GM21528 (cell line): ENCODE data around the gene HSPB6.
"Not testable (repeated sequence)": the region's sequence is repeated elsewhere in the genome, so short reads cannot be mapped to it uniquely, and the experiment has no call there.

ENCODE experiments used
- ATAC-seq: cut with Tn5 transposase; IDR thresholded peaks from one replicate; pipeline ENCODE4 v1.9.1; 2021; ENCODE audit warnings: mild to moderate bottlenecking, moderate library complexity; ENCODE audit not compliant: unreplicated experiment, low FRiP score

Gene HSPB6

GRCh38 chr19:35756377-35757230 lies at the start of gene HSPB6:
Gene HSPB6, minus strand, starts transcription at chr19:35757029. Its CDS starts 21 bp downstream, at chr19:35757008.
- ATAC-seq, result no peak

- ATAC-seq, result no peak
Observed at GRCh38 chr19:35806597-35806996, 49.8 kb upstream of the HSPB6 start.

- no peak for ATAC-seq
Observed at GRCh38 chr19:35805526-35806102, 48.8 kb upstream of the HSPB6 start.

DNA sequence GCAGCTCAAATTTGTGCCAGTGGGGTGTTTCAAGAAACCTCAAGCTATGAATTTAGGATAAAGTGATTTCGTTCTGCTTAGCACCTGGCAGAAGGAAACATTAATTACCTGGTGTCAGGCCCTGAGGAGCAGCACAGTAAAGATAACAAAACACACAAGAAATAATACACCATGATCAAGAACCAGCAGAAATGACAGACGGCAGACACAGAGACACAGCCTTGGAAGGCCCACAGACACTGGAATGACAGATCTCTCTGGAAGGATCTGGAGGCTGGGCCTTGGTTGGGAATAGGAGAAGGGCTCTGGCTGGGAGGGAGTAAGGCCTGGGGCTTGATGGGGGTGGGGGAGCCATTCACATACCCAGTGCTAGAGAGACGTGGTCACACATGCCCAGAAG lies 45.0 kb upstream of the HSPB6 start:
- ATAC-seq, result no peak

- ATAC-seq, result no peak
Observed at GRCh38 chr19:35797663-35798062, 40.8 kb upstream of the HSPB6 start.

DNA sequence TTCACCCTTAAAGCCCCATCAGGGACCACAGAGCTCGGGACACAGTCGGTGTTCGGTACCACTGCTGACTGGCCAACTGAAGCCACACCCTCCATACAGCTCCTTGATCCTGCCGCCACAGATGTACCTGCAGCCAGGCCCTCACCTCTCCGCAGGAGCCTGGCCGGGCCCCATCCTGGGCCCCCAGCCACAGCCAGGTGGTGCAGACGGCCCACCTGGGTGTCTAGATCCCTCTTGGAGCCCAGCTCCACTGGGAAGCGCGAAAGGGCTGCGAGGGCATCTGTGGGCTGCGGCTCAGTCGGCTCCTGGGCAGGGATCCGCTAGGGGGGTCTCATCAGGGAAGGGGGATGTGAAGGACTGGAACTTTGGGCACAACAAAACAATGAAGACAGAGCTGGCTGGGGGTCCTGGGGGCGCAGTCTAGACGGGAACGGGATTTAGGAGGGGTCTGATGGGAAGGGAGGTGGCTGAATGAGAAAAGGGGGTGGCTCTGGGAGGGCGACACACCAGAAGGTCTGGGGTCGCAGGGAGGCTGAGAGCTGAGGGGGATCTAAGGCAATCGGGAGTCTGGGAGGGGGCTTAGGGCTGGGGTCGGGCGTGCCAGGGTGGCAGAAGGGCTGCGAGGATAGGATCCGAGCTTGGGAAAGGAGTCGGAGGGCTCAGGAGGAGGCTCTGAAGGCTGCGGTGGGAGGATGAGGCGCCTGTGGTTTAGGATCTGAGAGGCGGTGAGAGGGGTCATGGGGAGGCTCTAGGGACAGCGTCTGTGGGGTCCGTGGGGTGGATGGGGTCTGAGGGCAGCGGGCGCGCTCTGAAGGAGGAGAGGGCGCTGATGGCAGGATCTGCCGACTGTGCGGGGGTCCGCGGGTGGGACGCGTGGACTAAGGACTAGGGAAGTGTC lies 40.1 kb upstream of the HSPB6 start:
- no peak for ATAC-seq

- not testable (repeated sequence) for ATAC-seq
Observed at GRCh38 chr19:35795564-35795963, 38.7 kb upstream of the HSPB6 start.

- no peak for ATAC-seq
Observed at GRCh38 chr19:35793381-35794165, 36.7 kb upstream of the HSPB6 start.

DNA sequence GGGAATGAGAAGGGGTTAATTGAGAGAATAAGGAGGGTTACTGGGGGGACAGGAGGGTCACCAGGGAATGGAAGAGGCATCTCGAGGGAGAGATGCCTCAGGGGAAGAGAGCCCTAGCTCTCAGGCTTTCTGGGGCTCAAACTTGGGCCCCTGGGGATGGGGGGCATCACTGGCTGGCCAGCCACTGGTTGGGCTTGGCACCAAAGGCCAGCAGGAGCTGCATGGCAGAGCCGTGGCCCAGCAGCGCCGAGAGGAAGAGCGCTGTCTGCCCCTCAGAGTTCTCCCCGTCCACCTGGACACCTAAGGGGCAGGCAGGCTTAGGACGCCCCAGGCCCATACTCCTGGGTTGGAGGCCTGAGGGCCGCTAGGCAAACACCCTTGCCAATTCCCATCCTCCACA lies 36.1 kb upstream of the HSPB6 start:
- ATAC-seq, result no peak

GRCh38 chr19:35792312-35792711 lies 35.5 kb upstream of the HSPB6 start:
- no peak for ATAC-seq

GRCh38 chr19:35791814-35792279 lies 35.0 kb upstream of the HSPB6 start:
- ATAC-seq, result no peak

DNA sequence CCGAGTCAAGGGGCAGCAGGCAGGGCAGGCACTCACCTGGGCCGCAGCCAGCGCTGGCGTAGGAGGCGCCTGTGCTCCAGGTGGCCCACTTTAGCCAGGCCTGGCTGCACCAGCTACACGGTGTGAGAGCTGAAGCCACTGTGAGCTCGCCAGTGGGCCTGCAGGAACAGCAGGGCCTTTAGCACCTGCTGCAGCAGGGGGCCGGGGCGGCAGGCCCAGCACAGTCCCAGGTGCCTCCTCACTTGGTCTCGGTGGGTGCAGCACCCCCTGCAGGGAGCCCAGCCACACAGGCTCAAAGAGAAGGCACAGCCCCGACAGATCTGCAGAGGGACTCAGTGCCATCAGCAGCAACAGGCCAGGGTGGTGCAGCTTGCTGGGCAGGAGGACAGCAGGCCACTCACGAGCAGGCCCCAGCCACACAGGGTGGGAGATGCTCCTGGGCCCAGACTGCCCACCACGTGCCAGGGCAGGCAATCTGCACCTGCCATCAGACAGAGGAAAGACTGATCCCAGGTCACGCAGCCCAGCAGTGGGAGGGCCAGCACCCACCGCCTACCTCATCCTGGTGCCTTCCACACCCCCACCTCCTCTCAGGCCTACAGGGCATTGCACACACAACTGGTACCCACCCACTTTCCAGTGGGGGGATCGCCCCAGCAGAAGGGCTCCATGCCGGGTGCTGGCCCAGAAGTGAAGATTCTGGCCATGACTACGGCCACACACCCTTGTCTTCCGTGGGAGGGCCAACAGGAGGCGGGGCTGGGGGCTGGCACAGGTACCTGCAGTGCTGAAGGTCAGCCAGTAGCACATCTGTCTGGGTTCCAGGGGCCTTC lies 34.4 kb upstream of the HSPB6 start:
- no peak for ATAC-seq

DNA sequence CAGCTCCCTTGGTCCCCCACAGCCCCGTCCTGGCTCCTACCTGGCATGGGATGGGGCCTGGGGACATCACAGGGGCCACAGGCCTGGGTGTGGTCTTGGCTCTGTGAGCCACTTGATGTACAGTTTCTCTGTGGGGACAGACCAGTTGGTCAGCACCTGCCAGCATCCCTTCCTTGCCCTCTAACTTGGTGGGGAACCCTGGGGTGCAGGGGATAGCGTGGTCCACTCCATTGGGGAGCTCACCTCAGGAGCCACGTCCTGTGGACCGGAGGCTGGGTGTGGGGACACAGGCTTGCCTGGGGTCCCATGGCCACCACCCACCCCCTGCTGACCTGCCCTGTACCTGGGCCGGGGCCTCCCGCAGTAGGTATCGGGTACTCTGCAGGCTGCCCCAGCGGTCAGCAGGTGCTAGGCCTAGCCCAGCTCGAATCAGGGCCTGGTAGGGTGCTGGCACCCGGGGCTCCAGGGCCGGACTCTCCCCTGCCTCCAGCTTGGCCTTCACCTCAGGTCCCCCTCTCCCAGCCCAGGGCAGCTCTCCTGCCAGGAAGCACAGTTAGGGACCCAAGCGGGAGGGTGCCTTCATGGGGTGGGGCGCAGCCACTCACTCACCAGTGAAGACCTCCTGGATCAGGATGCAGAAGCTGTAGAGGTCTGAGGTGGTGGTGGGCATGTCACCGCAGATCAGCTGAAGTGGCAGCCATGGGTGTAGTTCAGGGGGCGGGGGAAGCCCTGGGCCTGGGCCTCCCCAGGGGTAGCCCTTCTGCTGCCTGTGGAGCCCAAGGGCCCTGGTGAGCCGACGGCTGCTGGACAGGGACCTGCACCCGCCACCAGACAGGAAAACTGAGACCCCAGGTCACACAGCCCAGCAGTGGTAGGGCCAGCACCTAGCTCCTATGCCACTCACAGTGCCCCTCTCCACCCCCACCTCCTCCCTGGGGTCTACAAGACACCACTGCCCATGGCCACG lies 33.4 kb upstream of the HSPB6 start:
- ATAC-seq, result no peak

- no peak for ATAC-seq
Observed at GRCh38 chr19:35789195-35789977, 32.6 kb upstream of the HSPB6 start.

- ATAC-seq, result no peak
Observed at GRCh38 chr19:35788205-35788960, 31.6 kb upstream of the HSPB6 start.

DNA sequence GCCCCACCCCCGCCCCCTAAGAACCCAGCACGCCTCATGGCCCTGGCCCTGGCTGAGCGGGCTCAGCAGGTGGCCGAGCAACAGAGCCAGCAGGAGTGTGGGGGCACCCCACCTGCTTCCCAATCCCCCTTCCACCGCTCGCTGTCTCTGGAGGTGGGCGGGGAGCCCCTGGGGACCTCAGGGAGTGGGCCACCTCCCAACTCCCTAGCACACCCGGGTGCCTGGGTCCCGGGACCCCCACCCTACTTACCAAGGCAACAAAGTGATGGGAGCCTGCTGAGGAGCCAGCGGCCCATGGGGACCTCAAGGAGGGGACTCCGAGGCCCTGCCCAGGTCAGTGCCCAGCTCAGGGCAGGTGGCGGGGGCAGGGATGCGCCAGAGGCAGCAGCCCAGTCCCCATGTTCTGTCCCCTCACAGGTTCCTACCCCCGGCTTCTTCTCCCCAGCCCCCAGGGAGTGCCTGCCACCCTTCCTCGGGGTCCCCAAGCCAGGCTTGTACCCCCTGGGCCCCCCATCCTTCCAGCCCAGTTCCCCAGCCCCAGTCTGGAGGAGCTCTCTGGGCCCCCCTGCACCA lies 30.5 kb upstream of the HSPB6 start:
- no peak for ATAC-seq
